Sigmoid colon (tissue), 7 donors: ENCODE measurements around the gene POU2F3. TPM values are rescaled to one million over a fixed set of nuclear protein-coding genes. Genes with fewer than 3 reads are reported as not detected.

ENCODE experiments used
- DNase-seq: peaks from one replicate; pipeline ENCODE4 v3.0.0-alpha.2; 2019
- H3K27ac ChIP-seq, 4 donors: fragments of 200-600 bp; sonication (generic); one replicate each; pipeline ENCODE4 v1.5.1; 2016 to 2019; ENCODE audit warnings: mild to moderate bottlenecking in 1 of 4
- H3K27me3 ChIP-seq, 3 donors: fragments of 200-600 bp; sonication (generic); one replicate each; pipeline ENCODE4 v1.5.1; 2019; ENCODE audit warnings: mild to moderate bottlenecking in 1 of 3
- H3K36me3 ChIP-seq, 4 donors: fragments of 200-600 bp; sonication (generic); one replicate each; pipeline ENCODE4 v1.5.1; 2016 to 2019
- H3K4me1 ChIP-seq, 4 donors: fragments of 200-600 bp; sonication (generic); one replicate each; pipeline ENCODE4 v1.5.1; 2017 to 2019
- H3K4me3 ChIP-seq, 4 donors: fragments of 200-600 bp; sonication (generic); one replicate each; pipeline ENCODE4 v1.5.1; 2017 to 2019; ENCODE audit warnings: mild to moderate bottlenecking in 2 of 4, moderate library complexity in 1 of 4
- H3K9me3 ChIP-seq, 4 donors: fragments of 200-600 bp in 3 of 4; sonication (generic) in 3 of 4; one replicate each; pipeline versions ENCODE4 v1.5.1 to v1.6.1; 2013 to 2019
- CTCF ChIP-seq, 4 experiments: fragments of 450-650 bp in 3 of 4; fragments of 200-600 bp in 1 of 4; IDR thresholded peaks; one replicate each; pipeline ENCODE4 v1.5.1; 2016 to 2019; ENCODE audit warnings: antibody characterized with exemption in 4 of 4, mild to moderate bottlenecking in 3 of 4, moderate library complexity in 2 of 4
- EP300 ChIP-seq, 4 donors: sonication (generic); formaldehyde crosslinking; IDR thresholded peaks; one replicate each; pipeline ENCODE4 v1.6.1; 2017; ENCODE audit warnings: antibody characterized with exemption in 4 of 4
- POLR2A ChIP-seq, 2 donors: fragments of 450-650 bp; IDR thresholded peaks; one replicate each; pipeline ENCODE4 v1.6.1; 2016; ENCODE audit warnings: antibody characterized with exemption in 2 of 2, mild to moderate bottlenecking in 2 of 2, moderate library complexity in 2 of 2
- POLR2AphosphoS5 ChIP-seq, 4 donors: sonication (generic); formaldehyde crosslinking; IDR thresholded peaks; one replicate each; pipeline ENCODE4 v1.6.1; 2017; ENCODE audit warnings: antibody characterized with exemption in 4 of 4
- WGBS, 2 donors: extraction: QIAGEN DNeasy Blood & Tissue Kit; methylation state at CpG; one replicate each; pipeline ENCODE4 v1.1.7; 2013; 5-methylcytosine and 5-hydroxymethylcytosine counted together
- intact Hi-C: fragments of 100-400 bp; cut with DNase I; formaldehyde crosslinking; loops from one replicate; pipeline ENCODE4 v1.15.1; 2023
- polyA plus RNA-seq, 3 donors: library from polyadenylated mRNA; stranded (reverse); fragments of 200-250 nt; gene quantifications; one replicate each; pipeline ENCODE4 v1.2.3, GENCODE V29; 2013
- total RNA-seq, 4 donors: library from RNA; depleted of rRNA; stranded (reverse); fragments of >200 nt; gene quantifications; one replicate each; pipeline ENCODE4 v1.1.0, GENCODE V29; 2016
- donor health status: healthy with polysubstance abuse.
- donor health status: Bipolar disorder and iron deficiency.
- donor health status: healthy.

POU2F3 gene
- total and polyA plus RNA-seq, 7 donors, result 0.92 to 1.8 (median 1.3) TPM; not detected in 4

GRCh38 chr11:120326228-120326627 lies 86.3 kb downstream of the POU2F3 start:
- TF ChIP-seq CTCF (IDR thresholded peaks at IDR 0.05) (no peak), POLR2AphosphoS5 (IDR thresholded peaks at IDR 0.05) (no peak), EP300 (IDR thresholded peaks at IDR 0.05) (no peak), POLR2A (IDR thresholded peaks at IDR 0.05) (no peak)
- Histone ChIP-seq H3K9me3 (no peaks in the 10 kb centered on the region), H3K36me3 (peaks cover 0 to 16% (median 0%) of the 10 kb centered on the region in 4 donors), H3K4me1 (peaks cover 0 to 19% (median 13%) of the 10 kb centered on the region in 4 donors), H3K4me3 (peak overlapping the region in 2 of 4 donors; percentile 66 to 70), H3K27me3 (no peaks in the 10 kb centered on the region), H3K27ac (peak overlapping the region; percentile 81 to 90 (median 85))
- no peak for DNase-seq
- WGBS, 2 donors, result 68 to 76% methylated on average over 3 of the region's 3 CpGs
- intact Hi-C loops, result no loop called here

- intact Hi-C loops, result no loop called here
- peaks cover 0 to 17% (median 0%) of the 10 kb centered on the region in 4 donors for H3K36me3 ChIP-seq
- DNase-seq, result no peak
- H3K27me3 ChIP-seq, result no peaks in the 10 kb centered on the region
- no peaks in the 10 kb centered on the region for H3K9me3 ChIP-seq
- WGBS, 2 donors, result 7 to 23% methylated on average over 4 of the region's 4 CpGs
- peaks cover 0 to 26% (median 16%) of the 10 kb centered on the region in 4 donors for H3K4me1 ChIP-seq
- H3K27ac ChIP-seq, result peak overlapping the region in 1 of 4 donors; percentile 88
- no peak for TF ChIP-seq POLR2A (IDR thresholded peaks at IDR 0.05)
- TF ChIP-seq EP300 (IDR thresholded peaks at IDR 0.05), result no peak
- TF ChIP-seq POLR2AphosphoS5 (IDR thresholded peaks at IDR 0.05), result no peak
- TF ChIP-seq CTCF (IDR thresholded peaks at IDR 0.05), result no peak
- H3K4me3 ChIP-seq, result no peak overlapping the region
Observed at GRCh38 chr11:120326845-120327281, 86.9 kb downstream of the POU2F3 start.

- no peak for DNase-seq
- intact Hi-C loops, result no loop called here
- H3K4me3 ChIP-seq, result no peak overlapping the region
- H3K27ac ChIP-seq, result peak overlapping the region in 1 of 4 donors; percentile 88
- H3K4me1 ChIP-seq, result peaks cover 0 to 30% (median 19%) of the 10 kb centered on the region in 4 donors
- H3K36me3 ChIP-seq, result peaks cover 0 to 17% (median 0%) of the 10 kb centered on the region in 4 donors
- no peak for TF ChIP-seq POLR2AphosphoS5 (IDR thresholded peaks at IDR 0.05)
- TF ChIP-seq EP300 (IDR thresholded peaks at IDR 0.05), result no peak
- no peak for TF ChIP-seq CTCF (IDR thresholded peaks at IDR 0.05)
- TF ChIP-seq POLR2A (IDR thresholded peaks at IDR 0.05), result no peak
- WGBS, 2 donors, result 48 to 77% methylated on average over 4 of the region's 4 CpGs
- H3K9me3 ChIP-seq, result no peaks in the 10 kb centered on the region
- H3K27me3 ChIP-seq, result no peaks in the 10 kb centered on the region
Observed at GRCh38 chr11:120327311-120327710, 87.4 kb downstream of the POU2F3 start.

GRCh38 chr11:120329556-120329955 lies 89.6 kb downstream of the POU2F3 start:
- Histone ChIP-seq H3K36me3 (peaks cover 0 to 17% (median 0%) of the 10 kb centered on the region in 4 donors), H3K27me3 (no peaks in the 10 kb centered on the region), H3K9me3 (no peaks in the 10 kb centered on the region), H3K4me3 (no peak overlapping the region), H3K4me1 (peaks cover 0 to 53% (median 39%) of the 10 kb centered on the region in 4 donors), H3K27ac (no peak overlapping the region)
- TF ChIP-seq POLR2A (IDR thresholded peaks at IDR 0.05) (no peak), CTCF (IDR thresholded peaks at IDR 0.05) (no peak), POLR2AphosphoS5 (IDR thresholded peaks at IDR 0.05) (no peak), EP300 (IDR thresholded peaks at IDR 0.05) (no peak)
- WGBS, 2 donors, result 88 to 90% methylated on average over 3 of the region's 3 CpGs
- intact Hi-C loops, result no loop called here
- DNase-seq, result no peak

- Histone ChIP-seq H3K27me3 (no peaks in the 10 kb centered on the region), H3K4me1 (peaks cover 0 to 53% (median 38%) of the 10 kb centered on the region in 4 donors), H3K27ac (no peak overlapping the region), H3K9me3 (no peaks in the 10 kb centered on the region), H3K36me3 (peaks cover 0 to 17% (median 0%) of the 10 kb centered on the region in 4 donors), H3K4me3 (no peak overlapping the region)
- TF ChIP-seq POLR2AphosphoS5 (IDR thresholded peaks at IDR 0.05) (no peak), POLR2A (IDR thresholded peaks at IDR 0.05) (no peak), EP300 (IDR thresholded peaks at IDR 0.05) (no peak), CTCF (IDR thresholded peaks at IDR 0.05) (no peak)
- intact Hi-C loops, result loop anchor here (10.0 kb wide), 1 partner anchor 355 kb away; no protein-coding TSS in a partner anchor
- DNase-seq, result no peak
- WGBS, 2 donors, result 94 to 95% methylated on average over 6 of the region's 6 CpGs
Observed at GRCh38 chr11:120330045-120330444, 90.1 kb downstream of the POU2F3 start.
